Activated T-cell treated with anti-CD3 and anti-CD28 coated beads for 24 hours (primary cell): ENCODE measurements around the gene CTAGE1.
"Not testable (repeated sequence)": the region's sequence is repeated elsewhere in the genome, so short reads cannot be mapped to it uniquely, and the experiment has no call there.

ENCODE experiments used
- DNase-seq: peaks from one replicate; pipeline ENCODE4 v3.0.0-alpha.2; 2020; ENCODE audit warnings: low read depth

CTAGE1 gene

DNA sequence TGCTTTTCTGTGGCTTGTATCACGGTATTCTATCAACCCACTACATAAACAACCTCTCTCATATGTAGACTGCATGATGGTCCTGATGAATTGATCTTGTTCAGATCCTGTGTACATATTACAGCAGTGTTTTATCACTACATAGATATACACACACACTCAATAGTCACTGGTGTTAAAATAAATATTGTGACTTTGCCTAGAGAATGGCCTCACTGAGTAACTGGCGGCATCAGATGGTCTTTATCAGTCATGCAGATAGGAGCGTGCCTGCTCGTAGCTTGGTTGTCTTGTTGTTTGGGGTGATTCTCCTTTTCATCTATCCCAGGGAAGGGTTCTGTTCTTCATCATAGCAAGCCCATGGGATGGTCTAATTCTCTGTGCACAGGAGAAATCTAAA is 18.4 kb upstream of the CTAGE1 start:
- DNase-seq: no peak

DNA sequence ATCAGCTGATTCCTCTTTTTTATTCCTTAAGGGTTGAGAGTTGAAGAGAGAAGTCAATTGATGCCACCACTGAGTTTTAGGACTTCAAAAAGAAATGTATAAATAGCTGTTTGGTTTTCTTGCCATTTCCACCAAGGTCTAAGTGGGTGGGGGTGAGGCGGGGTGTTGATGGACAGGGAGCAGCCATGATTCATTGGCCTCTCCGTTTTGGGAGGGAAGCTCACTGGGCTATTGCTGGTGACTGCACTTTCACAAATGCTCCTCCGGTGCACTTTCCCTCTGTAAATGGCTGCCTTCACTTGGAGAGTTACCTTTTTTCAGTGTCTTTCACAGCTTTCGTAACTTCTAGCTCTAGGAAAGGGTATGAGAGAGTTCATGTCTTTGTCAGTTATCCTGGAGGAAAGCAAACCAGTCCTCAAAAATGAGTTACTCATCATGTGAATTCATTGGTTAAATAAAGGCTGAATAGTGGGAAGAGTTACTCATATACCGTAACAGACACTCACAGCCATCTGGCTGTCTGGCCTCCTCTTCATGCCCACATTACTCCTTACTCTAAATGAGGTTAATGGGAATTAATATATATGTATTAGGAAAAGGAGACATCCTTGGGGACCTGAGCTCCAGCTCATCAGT is 17.4 kb upstream of the CTAGE1 start:
- DNase-seq: no peak

DNA sequence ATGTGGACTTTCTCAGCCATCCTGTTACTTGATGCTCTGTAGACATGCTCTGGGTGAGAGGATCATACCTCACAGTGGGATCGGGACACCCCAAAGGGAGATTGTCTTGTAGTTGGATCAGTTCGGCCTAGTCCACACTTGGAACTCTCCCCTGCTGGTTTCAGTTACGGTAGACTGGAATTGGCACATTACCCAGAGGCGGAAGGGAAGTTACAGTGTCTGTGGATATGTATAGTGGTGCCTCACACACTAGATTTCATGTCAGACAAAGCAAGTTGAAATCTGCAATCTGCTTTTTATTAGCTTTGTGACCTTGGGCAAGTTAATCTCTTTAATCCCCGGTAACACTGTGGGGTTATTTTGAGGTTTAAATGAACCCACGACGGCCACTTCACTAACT is 16.2 kb upstream of the CTAGE1 start:
- no peak for DNase-seq

DNA sequence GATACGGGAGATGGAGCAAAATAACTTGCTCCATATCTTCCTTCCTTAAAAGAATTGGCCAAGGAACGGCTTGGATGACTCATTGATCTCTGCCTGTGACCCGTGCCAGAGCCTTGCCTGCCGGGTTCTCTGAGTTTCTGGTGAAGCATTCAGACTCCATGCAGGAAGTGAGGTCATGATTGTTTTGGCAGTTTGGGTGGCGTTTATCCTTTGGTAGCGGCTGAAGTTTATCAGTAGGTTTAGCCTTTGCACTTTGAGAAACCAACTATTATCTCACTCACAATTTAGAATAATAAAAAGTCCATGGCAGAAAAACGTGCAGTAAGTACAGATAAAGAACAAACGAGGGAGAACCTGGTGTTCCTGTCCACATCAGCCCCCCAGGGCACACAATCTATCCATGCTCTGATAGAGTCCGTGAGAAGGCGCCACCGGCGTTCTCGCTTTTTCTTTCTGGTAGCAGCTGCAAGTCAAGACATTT is 15.0 kb upstream of the CTAGE1 start:
- no peak for DNase-seq

DNA sequence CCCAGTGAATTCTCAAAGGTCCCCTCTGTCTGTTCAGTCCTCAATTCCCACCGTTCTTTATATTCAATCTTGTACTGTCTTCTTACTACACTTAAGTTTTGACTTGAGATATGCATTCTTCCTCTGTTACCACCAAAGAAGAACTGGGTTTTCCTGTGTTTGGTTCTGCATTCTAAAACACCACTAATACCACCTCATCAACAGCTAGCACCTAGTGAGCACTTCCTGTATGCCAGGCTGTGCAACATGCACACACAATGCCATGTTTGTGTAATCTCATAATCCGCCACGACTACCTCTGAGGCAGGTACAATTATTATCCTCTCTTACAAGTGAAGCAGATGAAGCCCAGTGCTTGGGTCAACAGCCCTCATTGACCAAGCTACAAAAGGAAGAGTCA is 11.8 kb upstream of the CTAGE1 start:
- DNase-seq: no peak

DNA sequence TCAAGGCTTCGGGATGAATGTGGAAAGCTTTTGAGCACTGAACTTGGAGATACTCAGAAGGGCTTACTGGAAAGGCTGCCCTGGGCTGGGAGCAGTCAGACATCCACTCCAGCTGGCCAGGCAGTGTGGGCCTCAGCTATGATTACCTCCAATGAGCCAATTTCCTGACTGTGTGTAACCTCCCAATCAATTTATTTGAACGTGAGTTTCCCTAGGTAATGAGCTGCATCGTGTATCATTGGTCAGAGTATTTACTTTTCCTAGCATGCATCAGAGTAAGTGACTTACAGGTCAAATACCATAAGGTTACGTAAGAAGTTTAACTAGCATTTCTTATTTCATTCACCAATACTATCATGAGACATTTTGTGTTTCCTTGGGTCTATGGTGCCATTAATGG is 11.0 kb upstream of the CTAGE1 start:
- no peak for DNase-seq

DNA sequence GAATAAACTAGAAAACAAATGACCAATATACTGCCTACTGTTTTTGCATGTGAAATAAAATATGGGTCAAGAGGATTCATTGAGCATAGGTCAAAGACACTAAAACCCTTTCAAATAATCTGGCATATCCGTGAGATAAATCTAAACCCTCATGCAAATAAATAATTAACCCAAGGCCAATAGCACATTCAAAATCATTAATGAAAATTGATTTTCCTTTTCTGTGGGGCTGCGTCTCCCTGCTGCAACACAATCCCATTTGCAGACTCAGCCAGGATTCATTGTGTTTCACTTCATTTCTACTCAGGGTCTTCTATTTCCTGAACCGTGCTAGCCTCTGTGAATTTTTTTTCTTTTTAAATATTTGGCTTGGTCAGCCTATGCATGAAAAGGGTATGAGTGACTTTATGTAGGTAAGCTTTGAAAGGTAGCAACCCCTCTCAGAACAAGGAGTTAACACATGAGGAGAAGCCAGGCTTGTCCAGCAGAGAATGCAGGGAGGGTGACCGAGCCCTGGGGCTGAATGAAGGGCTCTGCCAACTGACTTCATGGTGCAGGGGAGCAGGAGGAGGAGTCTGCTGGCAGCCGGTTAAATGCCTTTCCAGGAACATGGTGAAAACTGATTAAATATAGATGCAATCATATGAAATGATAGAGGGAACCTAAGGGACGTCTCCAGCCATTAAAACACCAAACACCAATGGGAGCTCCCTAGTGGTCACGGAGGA is 10.3 kb upstream of the CTAGE1 start:
- DNase-seq: no peak

DNA sequence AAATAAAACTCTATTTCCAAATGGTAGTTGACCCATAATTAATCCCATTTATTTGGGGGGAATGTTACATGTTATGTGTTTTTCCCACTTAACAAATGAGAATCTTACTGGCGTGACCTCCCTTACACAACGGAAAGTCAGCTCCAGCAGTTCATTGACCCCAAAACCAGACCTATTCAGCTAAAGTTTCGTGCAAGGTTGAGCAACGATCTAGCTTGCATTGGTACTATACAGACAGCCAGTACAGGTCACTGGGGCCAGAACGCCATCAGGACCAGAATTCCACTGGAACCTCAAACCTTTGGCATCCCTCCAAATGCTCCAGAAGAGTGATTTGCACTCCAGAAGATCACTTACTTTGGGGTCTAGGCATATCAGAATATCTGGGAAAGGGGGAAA is 6.8 kb upstream of the CTAGE1 start:
- no peak for DNase-seq

DNA sequence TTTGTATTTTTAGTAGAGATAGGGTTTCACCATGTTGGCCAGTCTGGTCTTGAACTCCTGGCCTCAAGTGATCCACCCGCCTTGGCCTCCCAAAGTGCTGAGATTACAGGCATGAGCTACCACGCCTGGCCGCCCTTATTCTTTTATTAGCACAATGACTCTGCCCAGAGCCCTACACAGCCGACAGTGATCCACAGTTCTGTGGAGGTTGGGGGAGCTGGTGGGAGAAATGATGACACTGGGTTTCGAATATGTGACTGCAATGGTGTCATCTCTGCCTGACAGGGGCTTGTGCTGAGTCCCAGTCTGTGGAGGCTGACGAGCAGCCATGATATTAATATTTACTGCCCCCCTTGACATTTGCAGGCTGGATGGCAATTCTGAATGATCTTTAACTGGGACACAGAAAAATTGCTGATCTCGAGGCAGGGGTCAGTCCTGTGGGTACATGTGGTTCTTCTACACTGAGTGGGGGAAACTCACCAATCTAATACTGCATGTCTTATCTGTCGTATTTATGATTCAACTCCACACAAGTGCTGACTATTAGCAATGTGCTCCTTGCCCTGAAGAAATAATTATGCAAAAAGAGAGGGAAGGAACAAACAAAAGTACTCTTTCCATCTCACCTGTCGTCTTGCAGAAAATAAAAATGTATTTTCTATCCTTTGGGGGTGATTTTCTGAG is 6.3 kb upstream of the CTAGE1 start:
- no peak for DNase-seq

DNA sequence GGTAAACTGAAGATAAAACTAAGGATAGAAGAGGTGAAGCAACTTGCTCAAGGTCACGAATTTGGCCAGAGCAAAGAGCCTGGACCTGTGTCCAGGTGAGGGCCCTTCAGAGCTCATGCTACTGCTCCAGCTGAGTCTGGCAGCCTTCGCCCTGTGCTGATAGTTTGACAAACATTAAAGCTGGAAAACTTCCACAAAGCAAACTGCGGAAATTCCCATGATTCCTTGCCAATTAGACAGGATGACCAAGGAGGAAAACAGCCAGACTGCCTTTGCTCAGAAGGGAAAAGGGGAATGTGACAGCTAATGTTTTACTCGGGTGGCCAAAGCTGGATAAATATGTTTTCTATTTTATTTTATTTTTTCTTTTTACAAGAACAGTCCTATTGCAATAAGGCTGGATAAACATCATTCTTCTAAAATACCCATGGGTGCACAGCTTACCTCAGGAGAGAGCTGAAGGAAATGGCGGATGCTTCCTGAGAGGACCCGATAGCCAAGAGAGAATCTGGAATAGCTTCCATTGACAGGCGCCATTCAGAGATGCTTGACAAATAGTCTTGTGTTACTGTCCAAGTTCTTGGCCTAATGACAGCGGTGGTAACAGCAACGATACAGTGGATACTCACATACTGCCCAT is 5.3 kb upstream of the CTAGE1 start:
- no peak for DNase-seq

DNA sequence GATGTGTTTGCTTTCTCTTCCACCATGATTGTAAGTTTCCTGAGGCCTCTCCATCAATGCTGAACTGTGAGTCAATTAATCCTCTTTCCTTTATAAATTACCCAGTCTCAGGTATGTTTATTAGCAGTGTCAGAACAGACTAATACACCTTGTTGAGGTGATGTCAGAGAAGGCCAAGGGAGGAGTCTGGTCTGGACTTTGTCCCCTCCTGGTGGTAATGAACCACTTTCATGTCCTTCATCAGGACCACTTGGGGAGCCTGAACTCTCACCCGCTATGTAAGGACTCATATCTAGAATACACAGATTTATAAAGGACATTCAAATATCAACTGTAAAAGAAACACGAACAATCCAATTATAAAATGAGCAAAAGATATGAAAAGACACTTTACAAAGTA is 2.9 kb upstream of the CTAGE1 start:
- no peak for DNase-seq

DNA sequence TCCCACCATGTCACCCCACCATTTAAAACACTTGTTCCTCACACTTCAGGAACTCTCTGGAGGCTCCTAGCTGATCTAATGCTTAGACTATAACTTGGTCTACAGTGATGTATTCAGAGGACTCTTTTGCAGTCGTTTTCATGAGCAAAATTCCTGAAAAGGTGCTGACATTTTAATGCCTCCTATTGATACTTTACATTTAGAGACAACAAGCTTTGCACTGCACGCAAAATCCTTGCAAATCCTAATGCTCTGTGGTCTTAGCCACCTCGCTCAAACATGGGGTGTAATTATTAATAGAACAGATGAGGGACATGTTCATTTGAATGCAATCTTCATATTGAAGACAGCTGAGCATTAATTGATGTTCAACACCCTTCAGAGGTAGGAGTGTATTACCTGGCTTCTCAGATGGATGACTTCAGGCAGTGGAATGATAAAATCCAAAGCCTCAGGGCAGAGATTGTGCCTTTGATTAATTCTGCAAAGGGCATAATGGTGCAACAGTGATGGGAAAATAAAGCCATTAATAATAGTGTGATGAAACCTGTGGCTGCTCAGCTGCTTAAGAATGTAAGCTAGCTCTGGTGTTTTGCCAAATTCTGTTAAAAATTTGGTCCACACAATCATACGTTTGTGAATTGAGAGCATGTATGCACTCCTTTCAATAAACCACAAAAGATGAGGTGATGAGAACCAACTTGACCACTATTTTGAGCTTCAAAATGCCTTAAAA is 5.4 kb downstream of the CTAGE1 start:
- DNase-seq: no peak

DNA sequence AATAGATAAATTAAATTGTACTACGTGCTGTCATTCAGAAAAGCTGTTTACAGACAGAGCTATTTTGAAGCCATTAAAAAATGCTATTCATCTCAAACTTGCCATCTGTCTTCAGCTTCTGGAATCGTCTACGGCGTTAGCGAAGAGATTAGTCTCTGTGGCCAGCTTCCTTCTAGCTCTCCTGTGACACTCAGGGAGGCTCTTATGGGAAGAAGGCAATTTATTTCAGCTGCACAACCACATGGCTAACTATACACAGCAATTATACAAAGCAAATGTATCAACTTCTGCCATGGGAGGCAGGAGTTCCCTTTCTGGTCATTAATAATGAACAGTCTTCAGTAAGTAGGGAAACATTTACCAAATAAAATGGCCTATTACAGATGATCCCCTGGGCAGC is 6.3 kb downstream of the CTAGE1 start:
- DNase-seq: no peak

DNA sequence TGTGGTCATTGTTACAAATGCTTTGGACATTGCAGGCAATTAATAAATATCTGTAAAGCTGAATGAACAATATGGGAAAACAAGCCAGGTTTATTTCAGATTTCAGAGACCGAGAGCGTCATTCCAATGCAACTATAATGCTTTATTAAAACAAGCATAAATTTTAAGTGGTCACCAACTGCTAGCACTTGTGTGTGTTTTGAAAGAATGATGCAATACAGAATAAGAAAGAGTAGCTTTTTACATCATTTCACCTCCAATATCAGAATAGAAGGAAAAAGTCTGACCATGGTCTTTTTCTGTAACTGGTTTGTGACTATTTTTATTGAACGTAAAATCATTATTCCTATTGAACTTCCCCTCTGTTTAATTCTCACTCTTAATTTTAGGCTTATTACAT is 7.6 kb downstream of the CTAGE1 start:
- DNase-seq: no peak

DNA sequence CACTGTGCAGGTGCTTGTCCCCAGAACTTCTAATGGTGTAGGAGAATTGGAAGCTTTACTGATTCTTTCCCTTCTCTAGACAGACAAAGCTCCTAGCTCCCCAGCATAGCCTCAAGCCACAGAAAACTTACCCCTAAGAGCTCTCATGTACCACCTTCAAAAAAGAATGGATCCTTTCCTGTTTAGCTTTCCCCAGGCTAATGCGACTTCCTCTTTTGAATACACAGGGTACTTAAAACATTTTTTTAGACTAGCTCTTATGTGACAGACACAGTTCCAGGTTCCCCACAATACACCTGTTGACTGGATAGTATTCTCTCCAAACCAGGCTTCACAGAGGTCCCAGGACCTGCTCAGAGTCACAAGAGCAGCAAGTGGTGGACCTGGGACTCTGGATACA is 8.3 kb downstream of the CTAGE1 start:
- no peak for DNase-seq

DNA sequence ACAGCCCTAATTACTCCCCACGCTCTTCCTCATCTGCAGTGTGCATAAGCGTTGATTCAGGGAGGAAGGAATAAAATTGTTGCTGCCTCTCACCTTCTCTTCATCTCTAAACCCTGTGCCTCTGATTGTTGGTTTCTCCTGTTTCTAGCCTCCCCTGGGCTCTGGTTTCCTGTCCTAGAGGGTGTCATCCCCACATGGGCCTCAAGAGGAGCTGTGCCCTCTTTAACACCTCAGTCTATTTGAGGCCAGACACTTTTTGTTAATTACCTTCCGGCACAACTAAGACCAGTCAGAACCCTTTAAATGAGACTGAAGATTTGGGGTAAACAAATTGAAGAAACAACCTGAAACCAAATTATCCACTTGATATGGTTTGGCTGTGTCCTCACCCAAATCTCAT is 9.7 kb downstream of the CTAGE1 start:
- DNase-seq: no peak

DNA sequence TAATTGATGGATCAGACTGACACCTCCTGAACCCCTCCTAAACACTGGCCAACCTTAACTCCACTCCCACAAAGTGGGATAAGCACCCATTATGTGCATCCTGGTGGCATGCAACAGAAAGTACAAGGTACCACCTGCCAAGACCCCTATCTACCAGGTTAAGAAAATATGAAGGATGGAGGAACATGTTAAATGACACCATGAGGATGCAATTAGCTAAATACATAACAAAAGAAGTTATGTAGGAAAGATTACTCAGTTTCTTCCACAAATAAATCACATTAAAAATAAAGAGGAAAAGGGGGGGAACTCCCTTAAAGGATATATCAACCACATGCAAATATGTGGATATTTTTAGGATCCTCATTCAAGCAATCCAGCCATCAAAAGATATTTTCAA is 12.6 kb downstream of the CTAGE1 start:
- no peak for DNase-seq

DNA sequence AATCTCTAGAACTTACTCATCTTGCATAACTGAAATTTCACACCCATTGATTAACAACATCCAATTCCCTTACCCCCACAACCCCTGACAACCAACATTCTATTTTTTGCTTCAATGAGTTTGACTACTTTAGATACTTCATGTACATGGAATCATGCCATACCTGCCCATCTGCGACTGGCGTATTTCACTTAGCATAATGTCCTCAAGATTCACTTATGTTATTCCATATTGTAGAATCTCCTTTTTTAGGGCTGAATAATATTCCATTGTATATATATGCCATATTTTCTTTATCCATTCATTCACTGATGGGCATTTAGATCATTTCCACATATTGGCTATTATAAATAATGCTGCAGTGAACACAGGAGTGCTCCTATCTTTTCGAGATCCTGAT is 13.8 kb downstream of the CTAGE1 start:
- no peak for DNase-seq

DNA sequence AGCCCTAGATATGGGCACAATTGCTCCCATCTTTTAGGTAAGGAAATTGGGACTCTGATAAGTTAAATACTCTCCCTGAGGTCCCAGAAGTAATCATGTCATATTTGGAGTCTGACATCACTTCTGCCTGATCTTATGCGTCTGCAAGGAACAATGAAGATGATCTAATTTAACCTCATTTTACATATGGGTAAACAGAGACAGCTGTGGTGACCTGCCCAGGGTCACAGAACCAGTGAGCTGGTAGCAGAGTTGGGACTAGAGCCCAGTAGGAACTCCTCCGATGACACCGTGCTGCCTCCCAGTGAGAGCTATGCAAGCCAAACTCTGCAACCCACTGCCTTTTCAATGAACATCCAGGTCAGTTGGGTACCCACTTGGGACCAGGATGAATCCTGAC is 17.8 kb downstream of the CTAGE1 start:
- DNase-seq: no peak

DNA sequence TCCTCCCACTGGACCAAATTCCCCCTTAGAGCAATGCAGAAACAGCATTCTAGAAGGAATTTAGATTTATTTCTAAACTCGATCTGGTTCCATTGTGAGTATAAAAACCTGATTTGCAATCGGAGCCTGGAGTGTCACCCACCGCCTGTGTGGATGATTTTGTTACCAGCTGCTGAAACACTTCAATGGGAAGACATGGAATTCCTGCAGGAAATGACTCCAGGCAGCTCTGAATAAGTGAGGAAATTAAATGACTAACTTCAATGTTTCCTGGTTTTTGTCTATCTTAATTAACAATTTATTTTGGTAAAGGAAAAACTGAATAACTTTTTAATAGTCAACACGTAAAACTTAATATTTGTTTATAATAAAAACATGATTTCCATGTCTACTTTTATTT is 19.3 kb downstream of the CTAGE1 start:
- no peak for DNase-seq

DNA sequence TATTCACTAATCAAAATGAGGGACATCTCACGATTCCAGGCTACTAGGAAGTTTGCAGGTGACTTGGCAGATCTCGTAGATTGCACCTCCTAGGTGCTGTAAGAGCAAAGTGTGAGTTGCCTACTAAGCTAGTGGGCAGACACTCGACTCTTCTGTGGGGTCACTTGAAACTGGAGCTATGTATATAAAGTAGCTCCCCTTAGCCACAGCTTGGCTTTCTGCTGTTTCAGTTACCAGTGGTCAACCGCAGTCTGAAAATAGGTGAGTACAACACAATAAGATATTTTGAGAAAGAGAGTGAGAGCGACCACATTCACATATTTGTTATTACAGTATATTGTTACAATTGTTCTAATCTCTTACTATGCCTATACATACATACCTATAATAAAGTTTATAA is 23.3 kb downstream of the CTAGE1 start:
- no peak for DNase-seq

DNA sequence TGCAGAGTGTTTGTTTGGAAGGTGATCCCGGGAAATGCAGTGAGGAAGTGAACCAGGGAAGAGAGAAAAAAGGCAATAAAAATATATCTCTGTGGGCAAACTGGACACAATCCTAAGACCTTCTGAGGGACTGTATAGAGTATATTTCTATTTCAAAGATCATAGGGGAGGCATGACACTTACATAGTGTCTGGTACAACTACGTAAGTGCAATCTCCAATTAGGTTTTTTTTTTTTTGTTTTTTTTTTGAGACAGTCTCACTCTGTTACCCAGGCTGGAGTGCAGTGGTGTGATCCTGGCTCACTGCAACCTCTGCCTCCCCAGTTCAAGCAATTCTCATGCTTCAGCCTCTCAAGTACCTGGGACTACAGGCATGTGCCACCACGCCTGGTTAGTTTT is 24.6 kb downstream of the CTAGE1 start:
- DNase-seq: not testable (repeated sequence)
